NB4 (cell line): Measurements from ENCODE around the gene LRRK1.

ENCODE experiments used
- CTCF ChIP-seq: IDR thresholded peaks from one replicate; pipeline ENCODE4 v1.5.1; 2012; ENCODE audit warnings: low read depth, low read length
- MAX ChIP-seq: IDR thresholded peaks from 2 replicates; pipeline ENCODE4 v1.6.1; 2011; ENCODE audit warnings: low read depth, low read length
- POLR2A ChIP-seq: IDR thresholded peaks from 2 replicates; pipeline ENCODE4 v1.6.1; 2011; ENCODE audit warnings: mild to moderate bottlenecking; ENCODE audit not compliant: insufficient read length; ENCODE audit errors: extremely low read depth

GRCh38 chr15:101065570-101066221 lies 146.5 kb downstream of the LRRK1 start:
- TF ChIP-seq CTCF, result no peak
- no peak for TF ChIP-seq MAX
- TF ChIP-seq POLR2A, result no peak
